Adipocyte (in vitro differentiated cells): ENCODE data around the gene STT3B.

Source experiments
- DNase-seq: peaks from one replicate; pipeline ENCODE4 v3.0.0-alpha.2; 2015; ENCODE audit warnings: low read depth
- H3K27me3 ChIP-seq: replicated peaks from 2 replicates; pipeline ENCODE4 v1.7.0; 2013; ENCODE audit warnings: mild to moderate bottlenecking, low read length, moderate library complexity; ENCODE audit not compliant: control insufficient read depth, insufficient read depth
- H3K36me3 ChIP-seq: 2 replicates; pipeline ENCODE4 v1.7.0; 2013; ENCODE audit warnings: low read length, mild to moderate bottlenecking, moderate library complexity; ENCODE audit not compliant: control insufficient read depth, insufficient read depth, severe bottlenecking
- H3K4me1 ChIP-seq: 2 replicates; pipeline ENCODE4 v1.7.0; 2013; ENCODE audit warnings: mild to moderate bottlenecking, low read length, moderate library complexity; ENCODE audit not compliant: control insufficient read depth, insufficient read depth
- H3K4me3 ChIP-seq: 2 replicates; pipeline ENCODE4 v1.7.0; 2013; ENCODE audit warnings: mild to moderate bottlenecking, low read length, moderate library complexity
- H3K9ac ChIP-seq: 2 replicates; pipeline ENCODE4 v1.7.0; 2013; ENCODE audit warnings: mild to moderate bottlenecking, low read length, moderate library complexity
- H3K9me3 ChIP-seq: 2 replicates; pipeline ENCODE4 v1.7.0; 2013; ENCODE audit warnings: mild to moderate bottlenecking, low read length, moderate library complexity; ENCODE audit not compliant: control insufficient read depth

STT3B gene

GRCh38 chr3:31532587-31533168 is at the start of gene STT3B:
STT3B (plus strand) TSS chr3:31532925; CDS start chr3:31532999, 74 bp downstream.
- H3K9me3 ChIP-seq: no peaks in the 10 kb centered on the region
- peak within 1 kb of the TSS; percentile 94 for H3K9ac ChIP-seq
- H3K4me3 ChIP-seq: peak within 1 kb of the TSS; percentile 97
- peaks cover 24% of the 10 kb centered on the region for H3K4me1 ChIP-seq
- H3K36me3 ChIP-seq: no peaks in the 10 kb centered on the region
- H3K27me3 ChIP-seq: no peaks in the 10 kb centered on the region
- DNase-seq: peak; percentile 90

GRCh38 chr3:31483776-31484175 is 48.9 kb upstream of the STT3B start:
- no peak for DNase-seq
- Histone ChIP-seq H3K9ac (no peak overlapping the region), H3K27me3 (peaks cover 2% of the 10 kb centered on the region), H3K4me3 (no peak overlapping the region), H3K36me3 (no peaks in the 10 kb centered on the region), H3K4me1 (no peaks in the 10 kb centered on the region), H3K9me3 (peaks cover 4% of the 10 kb centered on the region)

- Histone ChIP-seq H3K9me3 (no peaks in the 10 kb centered on the region), H3K4me3 (no peak overlapping the region), H3K36me3 (no peaks in the 10 kb centered on the region), H3K4me1 (no peaks in the 10 kb centered on the region), H3K27me3 (peaks cover 2% of the 10 kb centered on the region), H3K9ac (no peak overlapping the region)
- no peak for DNase-seq
Measured at GRCh38 chr3:31485196-31485595, 47.5 kb upstream of the STT3B start.

- DNase-seq: no peak
- H3K9ac ChIP-seq: no peak overlapping the region
Measured at GRCh38 chr3:31486865-31487533, 45.7 kb upstream of the STT3B start.

GRCh38 chr3:31488475-31489017 is 44.2 kb upstream of the STT3B start:
- Histone ChIP-seq H3K36me3 (no peaks in the 10 kb centered on the region), H3K4me1 (no peaks in the 10 kb centered on the region), H3K9ac (no peak overlapping the region), H3K9me3 (peaks cover 3% of the 10 kb centered on the region), H3K4me3 (no peak overlapping the region), H3K27me3 (no peaks in the 10 kb centered on the region)
- no peak for DNase-seq

More at GRCh38 chr3:31486865-31487533, 45.7 kb upstream of the STT3B start:
- Histone ChIP-seq H3K27me3 (no peaks in the 10 kb centered on the region), H3K9me3 (peaks cover 3% of the 10 kb centered on the region), H3K36me3 (no peaks in the 10 kb centered on the region), H3K4me3 (no peak overlapping the region), H3K4me1 (no peaks in the 10 kb centered on the region)

GRCh38 chr3:31490502-31490901 is 42.2 kb upstream of the STT3B start:
- no peaks in the 10 kb centered on the region for H3K36me3 ChIP-seq
- H3K9me3 ChIP-seq: peaks cover 3% of the 10 kb centered on the region
- no peak overlapping the region for H3K9ac ChIP-seq
- H3K27me3 ChIP-seq: no peaks in the 10 kb centered on the region
- DNase-seq: no peak
- no peaks in the 10 kb centered on the region for H3K4me1 ChIP-seq
- H3K4me3 ChIP-seq: no peak overlapping the region

DNA sequence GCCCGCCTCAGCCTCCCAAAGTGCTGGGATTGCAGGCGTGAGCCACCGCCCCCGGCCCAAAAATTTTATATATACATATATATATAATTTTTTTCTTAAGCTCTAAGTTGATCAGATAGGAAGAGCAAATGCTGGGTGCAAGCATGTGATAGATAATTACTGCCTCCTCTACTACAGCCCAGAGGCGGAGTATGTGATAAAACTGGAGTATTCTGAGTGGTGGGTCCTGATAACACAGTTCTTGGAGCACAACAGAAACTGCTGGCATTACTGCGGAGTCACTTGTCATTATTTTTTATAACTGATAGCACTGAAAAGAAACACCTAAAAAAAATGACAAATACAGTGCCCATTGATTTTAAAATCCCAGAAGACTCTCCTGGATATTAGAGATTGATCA is 41.1 kb upstream of the STT3B start:
- Histone ChIP-seq H3K9ac (no peak overlapping the region), H3K4me1 (peaks cover 7% of the 10 kb centered on the region), H3K9me3 (peaks cover 3% of the 10 kb centered on the region), H3K36me3 (no peaks in the 10 kb centered on the region), H3K4me3 (no peak overlapping the region), H3K27me3 (no peaks in the 10 kb centered on the region)
- no peak for DNase-seq

DNA sequence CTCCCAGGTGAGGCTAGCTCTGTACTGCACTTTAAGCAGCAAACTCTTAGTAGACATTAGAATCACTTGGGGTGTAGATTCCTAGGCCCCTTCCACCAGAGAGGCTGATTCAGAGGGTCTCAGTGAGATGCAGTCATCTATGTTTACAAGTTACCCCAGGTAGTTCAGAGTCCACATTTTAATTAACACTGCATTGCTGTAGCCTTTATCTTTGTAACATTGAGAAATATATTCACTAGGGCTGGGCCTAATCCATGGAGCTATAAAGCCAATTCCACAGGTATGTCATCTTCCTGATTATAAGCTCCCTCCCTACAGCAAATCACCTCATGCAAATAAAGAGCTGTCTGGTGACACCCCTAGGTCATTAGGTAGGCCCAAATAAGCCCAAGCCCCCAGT is 39.6 kb upstream of the STT3B start:
- Histone ChIP-seq H3K9ac (no peak overlapping the region), H3K4me1 (peaks cover 11% of the 10 kb centered on the region), H3K27me3 (no peaks in the 10 kb centered on the region), H3K36me3 (no peaks in the 10 kb centered on the region), H3K4me3 (no peak overlapping the region), H3K9me3 (peaks cover 3% of the 10 kb centered on the region)
- no peak for DNase-seq

- no peaks in the 10 kb centered on the region for H3K9me3 ChIP-seq
- H3K36me3 ChIP-seq: no peaks in the 10 kb centered on the region
- peaks cover 11% of the 10 kb centered on the region for H3K4me1 ChIP-seq
- no peak overlapping the region for H3K9ac ChIP-seq
- no peak for DNase-seq
- H3K4me3 ChIP-seq: no peak overlapping the region
- H3K27me3 ChIP-seq: no peaks in the 10 kb centered on the region
Measured at GRCh38 chr3:31495971-31496665, 36.6 kb upstream of the STT3B start.

DNA sequence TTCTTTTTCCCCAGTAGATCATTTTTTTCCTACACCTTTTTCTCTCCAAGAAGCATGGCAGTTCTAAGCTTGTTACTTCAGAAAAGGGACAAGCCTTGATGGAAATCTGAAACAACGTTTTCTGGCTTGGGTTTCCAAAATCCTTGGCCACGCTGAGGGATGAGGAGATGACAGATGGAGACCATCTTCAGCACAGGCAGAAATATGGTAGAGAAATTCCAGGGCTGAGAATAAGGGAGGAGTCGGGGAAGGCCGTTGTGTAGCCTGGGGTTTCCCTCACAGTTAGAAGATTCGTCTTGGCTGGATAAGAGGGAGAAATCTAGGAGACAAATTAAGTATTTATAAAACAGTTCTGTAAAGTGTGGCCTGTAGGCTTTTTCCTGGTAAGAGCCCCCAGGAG is 33.9 kb upstream of the STT3B start:
- Histone ChIP-seq H3K4me3 (no peak overlapping the region), H3K27me3 (no peaks in the 10 kb centered on the region), H3K9me3 (no peaks in the 10 kb centered on the region), H3K4me1 (peaks cover 11% of the 10 kb centered on the region), H3K36me3 (no peaks in the 10 kb centered on the region), H3K9ac (no peak overlapping the region)
- DNase-seq: no peak

DNA sequence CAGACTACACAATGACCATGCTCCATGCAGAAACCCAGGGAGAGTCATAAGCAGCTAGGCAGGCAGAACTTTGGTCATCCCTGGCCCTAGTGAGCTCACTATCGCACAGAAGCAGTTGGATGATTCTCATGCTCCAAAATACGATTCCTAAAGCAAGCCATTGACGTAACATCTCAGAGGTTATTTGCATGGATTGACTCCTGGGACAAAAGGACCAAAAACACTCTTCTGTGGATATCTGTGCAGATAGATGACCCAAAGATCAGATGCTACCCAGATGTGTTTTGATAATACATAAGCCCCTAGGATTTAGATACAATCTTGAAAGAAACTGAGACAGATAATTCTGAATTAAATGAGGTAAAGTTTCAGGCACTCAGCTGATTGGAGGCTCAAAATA is 33.4 kb upstream of the STT3B start:
- no peak overlapping the region for H3K4me3 ChIP-seq
- peaks cover 11% of the 10 kb centered on the region for H3K4me1 ChIP-seq
- no peak for DNase-seq
- no peaks in the 10 kb centered on the region for H3K36me3 ChIP-seq
- H3K9me3 ChIP-seq: no peaks in the 10 kb centered on the region
- no peak overlapping the region for H3K9ac ChIP-seq
- H3K27me3 ChIP-seq: no peaks in the 10 kb centered on the region
